Measurements from ENCODE around the gene GPRC5D. TPM values are rescaled to one million over a fixed set of nuclear protein-coding genes. Genes with fewer than 3 reads are reported as not detected.

GPRC5D gene
- total and polyA plus RNA-seq, 8 donors, result 0.69 to 1.7 (median 0.84) TPM; not detected in 2

DNA sequence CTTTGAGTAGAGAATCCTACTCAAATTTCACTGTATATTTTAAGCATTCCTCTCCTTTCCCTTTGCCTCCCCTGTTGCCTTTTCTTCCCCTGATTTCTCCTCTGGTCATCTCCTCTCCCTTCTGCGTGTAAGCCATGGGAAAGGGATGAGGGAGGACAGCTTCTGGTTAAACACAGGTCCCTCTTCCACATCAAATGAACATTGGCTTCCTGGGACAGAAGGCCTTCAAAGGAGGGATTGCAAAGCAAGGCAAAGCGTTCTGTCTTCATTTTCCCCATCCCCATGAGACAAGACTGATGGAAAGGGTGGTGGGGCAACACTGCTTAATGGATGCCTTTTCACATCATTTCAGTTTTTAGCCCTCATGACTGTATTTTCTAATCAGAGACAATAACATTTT lies 34.5 kb downstream of the GPRC5D start:
- no peak overlapping the region for H3K27ac ChIP-seq
- no peaks in the 10 kb centered on the region for H3K27me3 ChIP-seq
- TF ChIP-seq, protein P1, sequence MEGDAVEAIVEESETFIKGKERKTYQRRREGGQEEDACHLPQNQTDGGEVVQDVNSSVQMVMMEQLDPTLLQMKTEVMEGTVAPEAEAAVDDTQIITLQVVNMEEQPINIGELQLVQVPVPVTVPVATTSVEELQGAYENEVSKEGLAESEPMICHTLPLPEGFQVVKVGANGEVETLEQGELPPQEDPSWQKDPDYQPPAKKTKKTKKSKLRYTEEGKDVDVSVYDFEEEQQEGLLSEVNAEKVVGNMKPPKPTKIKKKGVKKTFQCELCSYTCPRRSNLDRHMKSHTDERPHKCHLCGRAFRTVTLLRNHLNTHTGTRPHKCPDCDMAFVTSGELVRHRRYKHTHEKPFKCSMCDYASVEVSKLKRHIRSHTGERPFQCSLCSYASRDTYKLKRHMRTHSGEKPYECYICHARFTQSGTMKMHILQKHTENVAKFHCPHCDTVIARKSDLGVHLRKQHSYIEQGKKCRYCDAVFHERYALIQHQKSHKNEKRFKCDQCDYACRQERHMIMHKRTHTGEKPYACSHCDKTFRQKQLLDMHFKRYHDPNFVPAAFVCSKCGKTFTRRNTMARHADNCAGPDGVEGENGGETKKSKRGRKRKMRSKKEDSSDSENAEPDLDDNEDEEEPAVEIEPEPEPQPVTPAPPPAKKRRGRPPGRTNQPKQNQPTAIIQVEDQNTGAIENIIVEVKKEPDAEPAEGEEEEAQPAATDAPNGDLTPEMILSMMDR (IDR thresholded peaks at IDR 0.05), result no peak
- H3K4me1 ChIP-seq, result peaks cover 7 to 11% of the 10 kb centered on the region in 2 donors
- ATAC-seq (no peak), DNase-seq (no peak)
- H3K36me3 ChIP-seq, result no peaks in the 10 kb centered on the region
- intact Hi-C loops (cut with DNase I), result loop anchor here in 1 of 2 donors (5.0 to 10.0 kb wide), 2 partner anchors 65 to 307 kb away; no protein-coding TSS in a partner anchor
- no peak overlapping the region for H3K4me3 ChIP-seq
- H3K9me3 ChIP-seq, result no peaks in the 10 kb centered on the region

DNA sequence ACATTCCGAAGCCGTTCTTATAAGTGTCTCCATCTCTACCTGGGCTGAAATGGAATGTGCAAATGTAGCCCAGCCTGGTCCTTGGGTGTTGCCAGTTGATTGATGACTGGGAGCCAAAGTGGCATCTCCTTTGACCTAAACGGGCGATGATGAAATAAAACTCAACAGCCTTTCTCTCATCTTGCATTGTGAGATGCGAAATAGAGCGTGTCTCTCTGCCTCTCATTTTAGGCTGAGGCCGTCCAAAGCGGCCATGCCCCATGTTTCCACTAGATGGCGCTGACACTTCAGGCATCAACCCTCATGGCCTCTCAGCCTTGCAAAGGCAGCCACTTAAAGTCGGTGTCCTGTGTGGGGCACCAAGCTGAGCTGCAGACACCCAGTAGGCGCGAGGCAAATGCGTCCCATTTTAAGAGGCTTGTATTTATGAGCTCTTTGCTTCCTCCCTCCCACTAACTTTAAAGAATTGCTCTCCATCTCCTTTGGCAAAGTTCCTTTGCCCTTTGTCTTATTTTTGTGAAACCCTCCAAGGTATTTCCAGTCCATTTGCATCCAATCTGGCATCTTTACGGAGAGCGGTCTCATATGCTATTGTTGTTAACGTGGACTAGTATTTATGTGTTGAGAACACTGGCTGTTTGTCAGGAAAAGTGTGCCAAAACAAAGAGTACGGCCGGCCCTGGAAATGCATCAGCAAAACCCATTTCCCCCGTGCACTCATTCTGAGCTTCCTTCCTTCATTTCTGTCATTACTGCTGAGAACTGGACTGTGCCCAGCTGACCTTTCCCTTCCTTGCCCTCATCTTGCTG lies 35.6 kb downstream of the GPRC5D start:
- no peak overlapping the region for H3K4me3 ChIP-seq
- H3K27me3 ChIP-seq, result no peaks in the 10 kb centered on the region
- H3K27ac ChIP-seq, result peak overlapping the region; percentile 14 to 23
- TF ChIP-seq, protein P1 (IDR thresholded peaks at IDR 0.05), result peak; percentile 95 to 98
- no peaks in the 10 kb centered on the region for H3K36me3 ChIP-seq
- intact Hi-C loops (cut with DNase I), result loop anchor here in 1 of 2 donors (5.0 to 10.0 kb wide), 2 partner anchors 66 to 308 kb away; no protein-coding TSS in a partner anchor
- ATAC-seq (peak; percentile 83), DNase-seq (peak; percentile 76 to 91 (median 86))
- H3K9me3 ChIP-seq, result no peaks in the 10 kb centered on the region
- H3K4me1 ChIP-seq, result peaks cover 7 to 11% of the 10 kb centered on the region in 2 donors

DNA sequence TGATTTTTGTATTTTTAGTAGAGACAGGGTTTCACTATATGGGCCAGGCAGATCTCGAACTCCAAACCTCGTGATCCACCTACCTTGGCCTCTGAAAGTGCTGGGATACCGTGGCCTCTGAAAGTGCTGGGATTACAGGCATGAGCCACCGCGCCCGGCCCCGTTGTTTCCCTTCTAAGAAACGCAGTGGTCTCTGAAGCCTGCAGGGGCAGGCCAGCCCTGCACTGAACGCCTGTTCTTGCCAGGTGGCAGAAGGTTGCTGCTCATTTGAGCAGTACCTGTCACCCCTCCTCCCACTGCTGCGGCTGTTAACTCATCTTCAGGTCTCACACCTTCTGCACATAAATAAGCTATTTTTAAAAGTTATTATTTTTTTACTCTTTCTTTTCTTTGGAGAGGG lies 36.3 kb downstream of the GPRC5D start:
- Histone ChIP-seq H3K4me3 (no peak overlapping the region), H3K36me3 (no peaks in the 10 kb centered on the region), H3K27ac (no peak overlapping the region), H3K4me1 (peaks cover 7 to 13% of the 10 kb centered on the region in 2 donors), H3K27me3 (no peaks in the 10 kb centered on the region), H3K9me3 (no peaks in the 10 kb centered on the region)
- TF ChIP-seq, protein P1 (IDR thresholded peaks at IDR 0.05), result no peak
- DNase-seq (no peak), ATAC-seq (peak; percentile 3)
- intact Hi-C loops (cut with DNase I), result loop anchor here in 1 of 2 donors (5.0 to 10.0 kb wide), 2 partner anchors 67 to 309 kb away; no protein-coding TSS in a partner anchor

DNA sequence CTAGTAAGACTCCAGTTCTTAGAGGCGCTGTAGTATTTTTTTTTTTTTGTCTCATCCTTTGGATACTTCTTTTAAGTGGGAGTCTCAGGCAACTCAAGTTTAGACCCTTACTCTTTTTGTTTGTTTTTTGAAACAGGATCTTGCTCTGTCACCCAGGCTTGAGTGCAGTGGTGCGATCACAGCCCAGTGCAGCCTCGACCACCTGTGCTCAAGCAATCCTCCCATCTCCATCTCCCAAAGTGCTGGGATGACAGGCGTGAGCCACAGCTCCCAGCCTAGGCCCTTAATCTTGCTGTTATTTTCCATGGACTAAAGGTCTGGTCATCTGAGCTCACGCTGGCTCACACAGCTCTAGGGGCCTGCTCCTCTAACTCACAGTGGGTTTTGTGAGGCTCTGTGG lies 39.3 kb downstream of the GPRC5D start:
- Histone ChIP-seq H3K4me1 (peaks cover 22 to 28% of the 10 kb centered on the region in 2 donors), H3K9me3 (no peaks in the 10 kb centered on the region), H3K27me3 (no peaks in the 10 kb centered on the region), H3K36me3 (no peaks in the 10 kb centered on the region), H3K4me3 (no peak overlapping the region), H3K27ac (no peak overlapping the region)
- DNase-seq, result no peak
- TF ChIP-seq, protein P1 (IDR thresholded peaks at IDR 0.05), result no peak
- ATAC-seq, result no peak
- intact Hi-C loops (cut with DNase I), result loop anchor here in 1 of 2 donors (10.0 kb wide), 1 partner anchor 312 kb away; no protein-coding TSS in a partner anchor

DNA sequence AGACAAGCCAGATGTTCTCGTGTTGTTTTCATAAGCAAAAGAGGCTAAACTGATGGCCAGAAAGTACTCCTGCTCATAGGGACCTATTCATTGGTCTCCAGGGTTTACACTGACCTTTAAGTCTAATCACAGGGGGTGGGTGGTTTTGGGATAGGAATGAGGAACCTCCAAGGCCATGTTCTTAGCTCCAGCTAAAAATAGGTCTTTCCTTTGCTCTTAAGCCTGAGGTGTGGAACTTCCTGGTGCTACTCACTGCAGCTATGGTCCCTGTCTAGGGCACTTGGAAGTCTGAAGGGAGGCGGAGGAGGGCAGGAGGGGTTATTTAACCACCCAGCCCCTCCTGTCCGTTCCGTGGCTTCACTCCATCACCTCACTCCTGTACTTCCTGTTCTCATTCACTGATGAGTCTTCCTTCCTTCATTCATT lies 42.0 kb downstream of the GPRC5D start:
- no peak overlapping the region for H3K4me3 ChIP-seq
- DNase-seq, result no peak

More for the DNA sequence above, 42.0 kb downstream of the GPRC5D start:
- Histone ChIP-seq H3K36me3 (no peaks in the 10 kb centered on the region), H3K27ac (peak overlapping the region in 1 of 2 donors; percentile 13), H3K27me3 (no peaks in the 10 kb centered on the region), H3K9me3 (no peaks in the 10 kb centered on the region), H3K4me1 (peaks cover 15 to 17% of the 10 kb centered on the region in 2 donors)
- intact Hi-C loops (cut with DNase I), result loop anchor here in 1 of 2 donors (10.0 kb wide), 1 partner anchor 315 kb away; no protein-coding TSS in a partner anchor
- peak; percentile 55 for ATAC-seq
- TF ChIP-seq, protein P1 (IDR thresholded peaks at IDR 0.05), result no peak

Measured in left lung (tissue), 10 donors.